ENCODE measurements around the gene CD58.
"Not testable (repeated sequence)": the region's sequence is repeated elsewhere in the genome, so short reads cannot be mapped to it uniquely, and the experiment has no call there.

Gene CD58

DNA sequence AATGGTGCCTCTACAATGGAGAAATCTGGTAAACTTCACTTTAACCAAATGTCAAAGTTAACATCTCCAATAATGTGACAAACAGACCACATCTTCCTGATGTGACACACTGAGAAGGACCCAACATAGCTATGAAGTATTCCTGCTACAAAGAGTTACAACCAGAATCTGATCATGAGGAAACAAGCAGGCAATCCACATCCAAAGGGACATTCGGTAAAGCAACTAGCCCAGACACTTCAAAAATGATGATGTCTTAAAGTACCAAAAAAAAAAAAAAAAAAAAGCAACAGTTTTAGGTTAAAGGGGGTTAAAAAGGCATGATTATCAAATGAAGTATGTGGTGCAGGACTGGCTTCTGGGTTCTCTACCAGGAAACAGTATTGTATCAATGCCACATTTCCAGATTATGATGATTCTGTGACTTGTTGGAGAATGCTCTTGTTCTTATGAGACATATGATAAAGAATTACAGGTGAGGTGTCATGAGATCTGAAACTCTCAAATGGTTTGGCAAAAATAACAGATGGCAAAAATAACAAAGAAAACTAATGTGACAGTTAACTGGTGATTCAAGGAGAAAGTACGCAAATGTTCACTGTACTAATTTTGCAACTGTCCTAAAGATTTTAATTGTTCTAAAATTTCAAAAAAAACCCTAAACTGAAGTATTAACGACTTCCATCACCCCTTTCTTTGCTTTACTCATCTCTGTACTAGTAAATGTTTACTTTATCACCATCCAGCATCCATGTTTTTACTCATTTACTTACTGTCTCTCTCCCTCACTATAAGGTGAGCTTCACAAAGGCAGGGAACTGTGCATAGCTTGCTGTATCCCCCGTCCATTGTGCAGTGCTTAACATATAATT is 2.8 kb downstream of the CD58 start:
- ChIA-PET CTCF (interaction anchor here (0.6 to 2.2 kb wide), 7 partner anchors 8 to 478 kb away, joined by 3 to 8 read pairs (median 4); no protein-coding TSS in a partner anchor), POLR2A (interaction anchor here (1.2 to 2.8 kb wide), 5 partner anchors 10 to 492 kb away, joined by 3 to 18 read pairs (median 4); partner anchors contain the start of gene TTF2)
- TF ChIP-seq CTCF (IDR thresholded peaks at IDR 0.05; ENCODE audit: control extremely low read depth, extremely low read depth, low read depth, missing control alignments), result no peak
- no peak for DNase-seq (ENCODE audit: extremely low spot score)

GRCh38 chr1:116565222-116565621 is 5.6 kb downstream of the CD58 start:
- no peak for TF ChIP-seq CTCF (IDR thresholded peaks at IDR 0.05; ENCODE audit: control extremely low read depth, extremely low read depth, low read depth, missing control alignments)
- ChIA-PET POLR2A (no interaction called here), CTCF (interaction anchor here (1.5 kb wide), 1 partner anchor 9 kb away, joined by 4 read pairs; no protein-coding TSS in a partner anchor)
- no peak for DNase-seq (ENCODE audit: extremely low spot score)

- POLR2A ChIA-PET, result no interaction called here
- TF ChIP-seq CTCF (IDR thresholded peaks at IDR 0.05; ENCODE audit: control extremely low read depth, extremely low read depth, low read depth, missing control alignments), result no peak
- no peak for DNase-seq (ENCODE audit: extremely low spot score)
- CTCF ChIA-PET, result interaction anchor here (1.5 kb wide), 1 partner anchor 8 kb away, joined by 4 read pairs; no protein-coding TSS in a partner anchor
Observed at GRCh38 chr1:116564426-116564825, 6.4 kb downstream of the CD58 start.

- POLR2A ChIA-PET; DNase-seq (ENCODE audit: extremely low spot score); CTCF ChIA-PET: not testable (repeated sequence)
Observed at GRCh38 chr1:116562465-116562864, 8.4 kb downstream of the CD58 start.

- no peak for DNase-seq (ENCODE audit: extremely low spot score)
- CTCF ChIA-PET, result no interaction called here
- no peak for TF ChIP-seq CTCF (IDR thresholded peaks at IDR 0.05; ENCODE audit: control extremely low read depth, extremely low read depth, low read depth, missing control alignments)
- POLR2A ChIA-PET, result no interaction called here
Observed at GRCh38 chr1:116561563-116561962, 9.3 kb downstream of the CD58 start.

GRCh38 chr1:116560704-116561490 is 9.9 kb downstream of the CD58 start:
- no peak for TF ChIP-seq CTCF (IDR thresholded peaks at IDR 0.05; ENCODE audit: control extremely low read depth, extremely low read depth, low read depth, missing control alignments)
- no peak for DNase-seq (ENCODE audit: extremely low spot score)
- ChIA-PET POLR2A (interaction anchor here (1.1 kb wide), 1 partner anchor 46 kb away, joined by 3 read pairs; no protein-coding TSS in a partner anchor), CTCF (no interaction called here)

All from GM10248 (cell line).